HCT116 (cell line): ENCODE measurements around the gene SLC37A4. TPM values are rescaled to one million over a fixed set of nuclear protein-coding genes. Genes with fewer than 3 reads are reported as not detected.
A peak's percentile ranks its signal among the peaks of the same experiment; 100 is the strongest.

Source experiments
- ATAC-seq: fragments of 200-7000 bp; cut with Tn5 transposase; 2 replicates; pipeline ENCODE4 v1.9.1; 2020; ENCODE audit warnings: mild to moderate bottlenecking, moderate library complexity
- BruUV-seq: library from RNA; stranded (reverse); fragments of 400-500 nt; replicated peaks from 2 replicates; lab custom pipeline; 2021; lab: Mats Ljungman, UMichigan
- CTCF ChIA-PET: fragments of 300-600 bp; sonication (Branson Sonifier 250); formaldehyde crosslinking; loops from one replicate; lab custom pipeline; 2021; ENCODE audit warnings: antibody characterized with exemption; lab: Charles Lee
- POLR2A ChIA-PET: fragments of 300-600, 350-600 bp; sonication (Branson Sonifier 250); formaldehyde crosslinking; loops from one replicate; lab custom pipeline; 2021; ENCODE audit warnings: antibody characterized with exemption; lab: Charles Lee
- RAD21 ChIA-PET, 2 experiments: fragments of 300-600 bp; sonication (Branson Sonifier 250); formaldehyde crosslinking; loops; one replicate each; lab custom pipeline; 2023; ENCODE audit warnings: low total read pairs in 2 of 2; ENCODE audit not compliant: uncharacterized antibody in 2 of 2, unreplicated experiment in 2 of 2, low non-redundant PET in 1 of 2; lab: Charles Lee
- DNase-seq: peaks from one replicate; pipeline ENCODE4 v3.0.0-alpha.2; 2010; ENCODE audit warnings: low read depth, low spot score
- H2AFZ ChIP-seq: fragments of 200-600 bp; shearing (Covaris generic), sonication (generic); 2 replicates; pipeline ENCODE4 v1.6.1; 2017; ENCODE audit warnings: low read depth, mixed run types, mixed read lengths, antibody characterized with exemption, low read length; ENCODE audit not compliant: poor library complexity, severe bottlenecking
- H3K27ac ChIP-seq: 2 replicates; pipeline ENCODE4 v1.5.1; 2012; ENCODE audit warnings: low read depth, low read length
- H3K27me3 ChIP-seq: fragments of 200-600 bp; sonication (generic); 2 replicates; pipeline ENCODE4 v1.6.1; 2016; ENCODE audit warnings: mixed run types, low read length, mixed read lengths; ENCODE audit not compliant: insufficient read depth
- H3K36me3 ChIP-seq, 2 experiments: fragments of 200-500 bp in 1 of 2; fragments of 200-600 bp in 1 of 2; sonication (Bioruptor generic) in 1 of 2; sonication (generic) in 1 of 2; 2 replicates each; pipeline versions ENCODE4 v1.5.1 to v1.6.1; 2014 to 2016; ENCODE audit warnings: low read length in 2 of 2, inconsistent platforms in 1 of 2, mixed read lengths in 1 of 2, mixed run types in 1 of 2; ENCODE audit not compliant: insufficient read depth in 2 of 2, control insufficient read depth in 1 of 2
- H3K4me1 ChIP-seq, 2 experiments: fragments of 200-600 bp in 1 of 2; sonication (generic) in 1 of 2; 2 replicates each; pipeline versions ENCODE4 v1.5.1 to v1.6.1; 2012 to 2017; ENCODE audit warnings: low read length in 2 of 2, inconsistent platforms in 1 of 2, mild to moderate bottlenecking in 1 of 2, mixed read lengths in 1 of 2, mixed run types in 1 of 2, moderate library complexity in 1 of 2; ENCODE audit not compliant: insufficient read depth in 2 of 2, control insufficient read depth in 1 of 2
- H3K4me2 ChIP-seq: fragments of 200-600 bp; sonication (generic); 2 replicates; pipeline ENCODE4 v1.6.1; 2017; ENCODE audit warnings: mixed run types, low read length, mixed read lengths
- H3K4me3 ChIP-seq, 2 experiments: fragments of 200-600 bp in 1 of 2; sonication (generic) in 1 of 2; replicated peaks in 1 of 2; 2 replicates each; pipeline ENCODE4 v1.5.1; 2011 to 2016; ENCODE audit warnings: low read length in 2 of 2, control low read depth in 1 of 2, low read depth in 1 of 2, mild to moderate bottlenecking in 1 of 2, mixed read lengths in 1 of 2, mixed run types in 1 of 2
- H3K79me2 ChIP-seq: fragments of 200-600 bp; sonication (generic); 2 replicates; pipeline ENCODE4 v1.6.1; 2017; ENCODE audit warnings: mild to moderate bottlenecking, mixed run types, low read length, moderate library complexity, mixed read lengths; ENCODE audit not compliant: insufficient read depth
- H3K9ac ChIP-seq: fragments of 200-600 bp; sonication (generic); 2 replicates; pipeline ENCODE4 v1.6.1; 2016; ENCODE audit warnings: low read length, mixed read lengths
- H3K9me2 ChIP-seq: fragments of 200-600 bp; sonication (generic), shearing (Covaris generic); 2 replicates; pipeline ENCODE4 v1.6.1; 2017; ENCODE audit warnings: mixed run types, mild to moderate bottlenecking, moderate library complexity; ENCODE audit not compliant: insufficient read depth
- H3K9me3 ChIP-seq, 2 experiments: fragments of 200-500 bp in 1 of 2; fragments of 200-600 bp in 1 of 2; sonication (Bioruptor generic) in 1 of 2; sonication (generic) in 1 of 2; 2 replicates each; pipeline ENCODE4 v1.6.1; 2014 to 2017; ENCODE audit warnings: low read length in 2 of 2, mixed read lengths in 2 of 2, inconsistent platforms in 1 of 2, low read depth in 1 of 2, mild to moderate bottlenecking in 1 of 2, mixed run types in 1 of 2, moderate library complexity in 1 of 2; ENCODE audit not compliant: control insufficient read depth in 1 of 2, insufficient read depth in 1 of 2
- H4K20me1 ChIP-seq: fragments of 200-600 bp; sonication (generic), shearing (Covaris generic); 2 replicates; pipeline ENCODE4 v1.6.1; 2017; ENCODE audit warnings: mixed run types, mild to moderate bottlenecking, moderate library complexity; ENCODE audit not compliant: insufficient read depth
- CTCF ChIP-seq, 3 experiments: fragments of 200-600 bp in 1 of 3; sonication (generic) in 1 of 3; IDR thresholded peaks in 2 of 3; conservative IDR thresholded peaks in 1 of 3; 2 replicates each; pipeline ENCODE4 v1.5.1; 2012 to 2017; ENCODE audit warnings: low read depth in 2 of 3, low read length in 2 of 3, antibody characterized with exemption in 1 of 3, borderline replicate concordance in 1 of 3, control low read depth in 1 of 3, mild to moderate bottlenecking in 1 of 3, mixed read lengths in 1 of 3, mixed run types in 1 of 3, moderate library complexity in 1 of 3; ENCODE audit not compliant: insufficient read depth in 1 of 3
- FOSL1 ChIP-seq: IDR thresholded peaks from 2 replicates; pipeline ENCODE4 v1.6.1; 2012; ENCODE audit warnings: low read depth
- RAD21 ChIP-seq: IDR thresholded peaks from 2 replicates; pipeline ENCODE4 v1.6.1; 2012; ENCODE audit warnings: low read depth, mild to moderate bottlenecking
- REST ChIP-seq: IDR thresholded peaks from 2 replicates; pipeline ENCODE4 v1.6.1; 2012; ENCODE audit warnings: low read depth
- SIN3A ChIP-seq: IDR thresholded peaks from 2 replicates; pipeline ENCODE4 v1.6.1; 2012; ENCODE audit warnings: low read depth
- ZFX ChIP-seq: fragments of 450-650 bp; IDR thresholded peaks from 2 replicates; pipeline ENCODE4 v1.6.1; 2017
- intact Hi-C: fragments of 100-400 bp; cut with micrococcal nuclease; formaldehyde crosslinking; loops from 2 replicates; pipeline ENCODE4 v1.10.0; 2022
- total RNA-seq: library from RNA; stranded (reverse); gene quantifications from one replicate; pipeline ENCODE4 v1.2.1, GENCODE V29; 2021; ENCODE audit not compliant: unreplicated experiment

SLC37A4 gene
- total RNA-seq, 1 experiment from 2014 or later, result 49.8 TPM

- peak overlapping the region; percentile 95 for H3K9ac ChIP-seq
- BruUV-seq, result no TSS peak
- no peak overlapping the region for H2AFZ ChIP-seq
- intact Hi-C loops, result loop anchor here (1.0 kb wide), 1 partner anchor 325 kb away; the partner anchor contains the start of gene USP2
- H3K36me3 ChIP-seq, result peaks cover 24 to 26% of the 10 kb centered on the region in 2 experiments; a peak in 3 of 4 replicates
- peaks cover 19% of the 10 kb centered on the region for H3K79me2 ChIP-seq
- ChIA-PET CTCF (interaction anchor here (0.8 to 2.0 kb wide), 5 partner anchors 11 to 367 kb away, joined by 3 to 9 read pairs (median 3); partner anchors contain the start of gene VPS11), RAD21 (interaction anchor here in 1 of 2 experiments (0.8 kb wide), 1 partner anchor 11 kb away, joined by 3 read pairs; the partner anchor contains the start of gene VPS11), POLR2A (interaction anchor here (1.0 to 1.7 kb wide), 5 partner anchors 11 to 282 kb away, joined by 3 to 6 read pairs (median 3); partner anchors contain the start of gene DPAGT1)
- H3K9me3 ChIP-seq, result no peaks in the 10 kb centered on the region
- H3K9me2 ChIP-seq, result no peaks in the 10 kb centered on the region
- peak; percentile 46 for ATAC-seq
- H3K4me3 ChIP-seq, result peak overlapping the region; percentile 67 to 96
- peak overlapping the region; percentile 78 for H3K4me2 ChIP-seq
- peaks cover 3 to 16% of the 10 kb centered on the region in 2 experiments; a peak in 3 of 4 replicates for H3K4me1 ChIP-seq
- no peaks in the 10 kb centered on the region for H3K27me3 ChIP-seq
- TF ChIP-seq FOSL1 (no peak), ZFX (peak; percentile 72; the same call in 1 of the 2 replicates)
- H3K27ac ChIP-seq, result peak overlapping the region; percentile 68
- H4K20me1 ChIP-seq, result no peaks in the 10 kb centered on the region
- no peak for DNase-seq
Observed at GRCh38 chr11:119056421-119056999, 25.8 kb upstream of the SLC37A4 start.

GRCh38 chr11:119055901-119056300 lies 25.2 kb upstream of the SLC37A4 start:
- H3K27ac ChIP-seq, result peak overlapping the region; percentile 68
- ChIA-PET POLR2A (interaction anchor here (1.0 to 1.7 kb wide), 5 partner anchors 10 to 282 kb away, joined by 3 to 6 read pairs (median 3); partner anchors contain the start of gene DPAGT1), RAD21 (interaction anchor here in 1 of 2 experiments (0.8 kb wide), 1 partner anchor 12 kb away, joined by 3 read pairs; the partner anchor contains the start of gene VPS11)
- BruUV-seq, result no TSS peak
- no peaks in the 10 kb centered on the region for H3K27me3 ChIP-seq
- peak overlapping the region; percentile 95 for H3K9ac ChIP-seq
- peak; percentile 42 for DNase-seq
- H3K79me2 ChIP-seq, result peaks cover 19% of the 10 kb centered on the region
- peak overlapping the region; percentile 67 to 96 for H3K4me3 ChIP-seq
- no peaks in the 10 kb centered on the region for H3K9me2 ChIP-seq
- H2AFZ ChIP-seq, result no peak overlapping the region
- H3K4me1 ChIP-seq, result peaks cover 3 to 16% of the 10 kb centered on the region in 2 experiments; a peak in 3 of 4 replicates
- no peaks in the 10 kb centered on the region for H4K20me1 ChIP-seq
- peaks cover 29 to 31% of the 10 kb centered on the region in 2 experiments; a peak in 3 of 4 replicates for H3K36me3 ChIP-seq
- intact Hi-C loops, result loop anchor here (1.0 kb wide), 1 partner anchor 325 kb away; the partner anchor contains the start of gene USP2
- peak; percentile 58 for TF ChIP-seq RAD21
- TF ChIP-seq CTCF (IDR thresholded peaks at IDR 0.05 in 2 of 3, conservative IDR thresholded peaks at IDR 0.05 in 1 of 3; ENCODE audit: borderline replicate concordance in 1 of 3, insufficient read depth in 1 of 3, low read depth in 2 of 3, low read length in 2 of 3), result peak in 2 of 3 experiments; percentile 26 to 43; a peak in 2 of 6 replicates
- no peak for TF ChIP-seq SIN3A
- TF ChIP-seq REST, result no peak
- no peak for TF ChIP-seq FOSL1
- TF ChIP-seq, all 23 proteins: peak for 2
- no peak for ATAC-seq
- H3K9me3 ChIP-seq, result no peaks in the 10 kb centered on the region
- H3K4me2 ChIP-seq, result peak overlapping the region; percentile 78
- CTCF ChIA-PET, result interaction anchor here (0.8 to 2.0 kb wide), 4 partner anchors 11 to 366 kb away, joined by 3 to 9 read pairs (median 3); partner anchors contain the start of gene VPS11
